ENCODE measurements around the gene LDLRAD1. TPM values are rescaled to one million over a fixed set of nuclear protein-coding genes. Genes with fewer than 3 reads are reported as not detected.

Gene LDLRAD1
- total RNA-seq, 1 experiment from 2014 or later: not detected

GRCh38 chr1:54064299-54064698, 46.3 kb upstream of the LDLRAD1 start:
- no peak for DNase-seq
- H3K4me3 Mint-ChIP-seq: no peak overlapping the region
- TF ChIP-seq CTCF (conservative IDR thresholded peaks at IDR 0.05): no peak
- Histone ChIP-seq H3K56ac (ENCODE audit: insufficient read length, low read depth, low read length) (no peak overlapping the region), H3K79me1 (ENCODE audit: insufficient read depth, low read depth, low read length, poor library complexity, severe bottlenecking) (no peaks in the 10 kb centered on the region), H2BK15ac (ENCODE audit: low read depth, low read length) (no peak overlapping the region), H3K4me1 (ENCODE audit: insufficient read depth, low read length) (no peaks in the 10 kb centered on the region), H2AK5ac (ENCODE audit: insufficient read length, low read length) (no peak overlapping the region), H3K18ac (ENCODE audit: insufficient read length, low read depth, low read length) (no peak overlapping the region), H2BK5ac (ENCODE audit: insufficient read length, low read length) (no peak overlapping the region), H3K23ac (ENCODE audit: insufficient read length, low read depth, low read length) (no peak overlapping the region), H3K27ac (ENCODE audit: insufficient read length, low read depth, low read length) (no peak overlapping the region), H2BK20ac (ENCODE audit: low read depth, low read length, poor library complexity, severe bottlenecking) (no peak overlapping the region), H4K8ac (replicated peaks; ENCODE audit: insufficient read length, low read depth, low read length) (no peak overlapping the region), H3K27me3 (ENCODE audit: insufficient read depth, low read length) (no peaks in the 10 kb centered on the region), H3K9ac (ENCODE audit: extremely low read depth, insufficient read length, low read length) (no peak overlapping the region), H2BK120ac (ENCODE audit: low read depth, low read length, poor library complexity, severe bottlenecking) (no peak overlapping the region), H4K20me1 (ENCODE audit: control insufficient read depth, insufficient read depth, insufficient read length) (no peaks in the 10 kb centered on the region), H3K79me2 (ENCODE audit: insufficient read depth, low read length) (no peaks in the 10 kb centered on the region), H4K5ac (ENCODE audit: insufficient read length, low read depth, low read length) (no peak overlapping the region), H2AFZ (ENCODE audit: low read length) (no peak overlapping the region), H3K14ac (ENCODE audit: insufficient read depth, low read length) (no peak overlapping the region), H3K4ac (ENCODE audit: low read depth, low read length) (no peak overlapping the region), H2BK12ac (ENCODE audit: insufficient read length, low read depth, low read length) (no peak overlapping the region), H3K23me2 (ENCODE audit: insufficient read length, low read depth, low read length, poor library complexity, severe bottlenecking) (no peaks in the 10 kb centered on the region), H3T11ph (ENCODE audit: low read length) (no peak overlapping the region), H3K4me2 (ENCODE audit: insufficient read depth, insufficient read length, low read length) (no peak overlapping the region), H4K91ac (ENCODE audit: insufficient read length, low read depth, low read length) (no peak overlapping the region), H3K9me3 (ENCODE audit: control insufficient read depth, low read depth, low read length) (no peaks in the 10 kb centered on the region)
- no peaks in the 10 kb centered on the region for H3K36me3 Mint-ChIP-seq (ENCODE audit: insufficient read depth in 1 of 3, low read depth in 3 of 3)
- H3K27ac Mint-ChIP-seq: no peak overlapping the region
- WGBS (ENCODE audit: extremely low coverage, insufficient read length, low lambda C conversion rate): no CpG with 5 or more reads among the region's 5 CpGs
- H3K4me1 Mint-ChIP-seq: no peaks in the 10 kb centered on the region
- no peaks in the 10 kb centered on the region for H3K9me3 Mint-ChIP-seq
- H3K27me3 Mint-ChIP-seq (ENCODE audit: low read depth): no peaks in the 10 kb centered on the region

Measured in H9 (cell line).